H1 (cell line): Measurements from ENCODE around the gene GALNT7. TPM values are rescaled to one million over a fixed set of nuclear protein-coding genes. Genes with fewer than 3 reads are reported as not detected.
A peak's percentile ranks its signal among the peaks of the same experiment; 100 is the strongest.

ENCODE experiments used
- BCL11A ChIP-seq, 2 experiments: IDR thresholded peaks; one replicate each; pipeline ENCODE4 v1.6.1; 2011; ENCODE audit warnings: low read depth in 2 of 2, low read length in 2 of 2, mild to moderate bottlenecking in 2 of 2
- RNF2 ChIP-seq: fragments of 200-900, 300-1000 bp; sonication (generic); IDR thresholded peaks from 2 replicates; pipeline ENCODE4 v1.7.1; 2016; ENCODE audit warnings: borderline replicate concordance, low read depth, mild to moderate bottlenecking, antibody characterized with exemption, low read length; ENCODE audit not compliant: poor library complexity, severe bottlenecking; ENCODE audit errors: missing control alignments
- TAF7 ChIP-seq: optimal IDR thresholded peaks from 2 replicates; pipeline ENCODE3; 2011; ENCODE audit warnings: low read depth, mild to moderate bottlenecking, inconsistent platforms, low read length, moderate library complexity, borderline replicate concordance
- polyA plus RNA-seq, 7 experiments: library from polyadenylated mRNA; depleted of rRNA in 3 of 7; stranded (reverse) in 5 of 7; unstranded in 2 of 7; fragments of >200 nt in 5 of 7; fragments of 200-250 nt in 2 of 7; gene quantifications; 1 replicate in 5 of 7; 2 replicates in 1 of 7; 4 replicates in 1 of 7; pipeline versions ENCODE4 v1.2.1 to v1.2.3, GENCODE V29; 2011 to 2013; ENCODE audit warnings: missing spikeins in 2 of 7, mixed read lengths in 2 of 7
- total RNA-seq: library from RNA; stranded (reverse); fragmentation: NEBNext Ultra II Directional; extraction: Animal tissue kit (Norgen Biotek cat#: 25700); gene quantifications from 2 replicates; pipeline ENCODE4 v1.2.1, GENCODE V29; 2021
- TF ChIP-seq, protein P1 (sequence below), 3 experiments: IDR thresholded peaks; 1 replicate in 2 of 3; 2 replicates in 1 of 3; pipeline versions ENCODE4 v1.5.1 to v1.6.1; 2011; ENCODE audit warnings: low read length in 3 of 3, mild to moderate bottlenecking in 3 of 3, inconsistent platforms in 2 of 3, low read depth in 1 of 3, moderate library complexity in 1 of 3; ENCODE audit not compliant: insufficient read depth in 1 of 3; ENCODE audit errors: control extremely low read depth in 1 of 3

Gene GALNT7
- total and polyA plus RNA-seq, 2 of the 8 experiments (the other 6 are each of a cell fraction or from before 2014, with no cell fraction given), result 22.4 to 85.5 TPM

DNA sequence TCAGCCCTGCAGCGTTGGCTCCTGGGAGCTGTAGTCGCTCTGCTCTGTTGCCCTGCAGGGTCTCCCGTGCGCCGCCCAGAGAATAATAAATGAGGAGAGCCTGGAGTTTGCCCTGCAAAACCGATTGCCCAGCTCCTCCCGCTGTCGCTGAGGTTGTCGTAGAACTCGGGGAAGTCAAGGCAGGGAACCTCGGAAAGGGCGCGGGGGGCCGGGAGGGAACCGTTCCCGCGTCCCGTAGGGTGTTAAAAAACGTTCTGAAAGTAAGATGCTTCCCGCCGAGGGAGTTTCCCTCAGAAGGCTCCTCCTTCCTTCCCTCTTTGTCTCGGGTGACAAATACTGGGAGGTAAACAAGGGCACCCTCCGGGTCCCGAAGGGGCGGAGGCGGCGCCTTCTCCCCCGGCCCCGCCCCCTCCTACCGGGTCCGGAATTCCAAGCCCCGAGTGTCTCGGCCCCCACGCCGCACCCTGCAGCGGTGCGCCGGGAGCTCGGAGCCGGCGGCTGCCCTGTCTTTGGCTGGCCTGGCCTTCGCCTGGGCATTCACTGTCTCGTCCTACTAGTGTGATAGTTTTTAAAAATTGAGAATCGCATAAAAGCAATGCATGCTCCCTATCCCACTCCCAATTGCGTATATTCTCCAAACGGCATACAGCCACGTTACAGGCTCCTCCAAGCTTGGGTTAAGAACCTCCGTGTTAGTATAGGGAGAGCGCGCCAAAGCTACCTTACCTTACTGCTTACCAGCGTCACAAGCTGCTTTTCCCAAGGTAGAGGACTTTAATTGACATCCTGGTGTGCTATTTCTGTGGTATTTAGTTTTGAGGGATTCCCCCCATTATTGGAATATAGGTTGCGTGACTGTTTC, 166.5 kb downstream of the GALNT7 start (continued):
- TF ChIP-seq, protein P1, sequence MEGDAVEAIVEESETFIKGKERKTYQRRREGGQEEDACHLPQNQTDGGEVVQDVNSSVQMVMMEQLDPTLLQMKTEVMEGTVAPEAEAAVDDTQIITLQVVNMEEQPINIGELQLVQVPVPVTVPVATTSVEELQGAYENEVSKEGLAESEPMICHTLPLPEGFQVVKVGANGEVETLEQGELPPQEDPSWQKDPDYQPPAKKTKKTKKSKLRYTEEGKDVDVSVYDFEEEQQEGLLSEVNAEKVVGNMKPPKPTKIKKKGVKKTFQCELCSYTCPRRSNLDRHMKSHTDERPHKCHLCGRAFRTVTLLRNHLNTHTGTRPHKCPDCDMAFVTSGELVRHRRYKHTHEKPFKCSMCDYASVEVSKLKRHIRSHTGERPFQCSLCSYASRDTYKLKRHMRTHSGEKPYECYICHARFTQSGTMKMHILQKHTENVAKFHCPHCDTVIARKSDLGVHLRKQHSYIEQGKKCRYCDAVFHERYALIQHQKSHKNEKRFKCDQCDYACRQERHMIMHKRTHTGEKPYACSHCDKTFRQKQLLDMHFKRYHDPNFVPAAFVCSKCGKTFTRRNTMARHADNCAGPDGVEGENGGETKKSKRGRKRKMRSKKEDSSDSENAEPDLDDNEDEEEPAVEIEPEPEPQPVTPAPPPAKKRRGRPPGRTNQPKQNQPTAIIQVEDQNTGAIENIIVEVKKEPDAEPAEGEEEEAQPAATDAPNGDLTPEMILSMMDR (IDR thresholded peaks at IDR 0.05; ENCODE audit: control extremely low read depth in 1 of 3, insufficient read depth in 1 of 3, low read depth in 1 of 3, low read length in 3 of 3), result no peak
- TF ChIP-seq RNF2 (no peak), BCL11A (IDR thresholded peaks at IDR 0.05; ENCODE audit: low read depth in 2 of 2, low read length in 2 of 2) (no peak), TAF7 (peak; percentile 25)
